Glomerular visceral epithelial cell (primary cell): ENCODE data around the gene CACNA1C.
A peak's percentile ranks its signal among the peaks of the same experiment; 100 is the strongest.

Experiments used
- DNase-seq: peaks from one replicate; pipeline ENCODE4 v3.0.0-alpha.2; 2016; ENCODE audit errors: extremely low spot score

The CACNA1C gene

DNA sequence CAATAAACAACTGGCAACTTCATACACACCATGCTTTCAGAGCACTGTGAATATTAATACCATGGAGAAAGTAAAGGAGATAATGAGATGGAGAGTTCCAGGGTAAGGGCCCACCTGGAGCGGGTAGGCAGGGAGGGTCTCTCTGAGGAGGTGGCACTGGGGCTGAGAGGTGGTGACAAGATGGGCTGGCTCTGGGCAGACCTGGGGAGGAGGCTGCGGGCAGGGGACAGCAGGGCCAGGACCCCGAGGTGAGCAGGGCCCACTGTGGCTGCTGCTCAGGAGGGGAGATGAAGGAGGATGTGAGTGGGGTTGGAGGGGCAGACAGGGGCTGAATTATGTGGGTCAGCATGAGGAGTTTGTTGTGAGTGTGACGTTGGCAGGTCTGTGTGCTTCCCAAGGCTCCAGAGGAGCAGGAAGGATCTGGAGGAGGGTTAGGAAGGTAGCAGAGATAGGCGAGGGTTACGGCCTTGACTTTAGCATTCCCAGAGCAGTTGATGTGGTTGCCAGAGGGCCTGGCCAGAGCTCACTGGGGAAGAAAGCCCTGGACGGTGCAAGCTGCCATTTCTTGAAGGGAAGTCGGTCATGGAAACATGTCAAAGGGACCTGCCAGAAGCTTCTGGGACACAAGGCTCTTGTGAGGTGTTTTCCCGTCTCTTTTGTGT, 88.2 kb downstream of the CACNA1C start:
- DNase-seq, result no peak

DNA sequence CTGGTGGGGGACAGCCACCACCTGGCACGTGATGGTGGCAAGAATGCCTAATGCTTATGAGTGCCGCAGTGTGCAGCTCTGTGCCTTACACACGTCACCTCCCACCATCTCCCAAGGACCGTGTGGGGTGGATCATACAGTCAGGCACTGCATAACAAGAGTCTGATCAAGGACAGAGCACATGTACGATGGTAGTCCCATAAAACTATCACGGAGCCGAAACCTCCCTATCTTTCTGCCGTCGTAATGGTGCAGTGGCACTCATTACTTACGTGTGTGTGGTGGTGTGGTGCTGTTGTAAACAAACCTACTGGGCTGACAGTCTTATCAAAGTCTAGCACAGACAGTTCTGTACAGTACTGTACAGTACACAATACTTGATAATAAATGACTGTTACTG, 89.3 kb downstream of the CACNA1C start:
- no peak for DNase-seq

DNA sequence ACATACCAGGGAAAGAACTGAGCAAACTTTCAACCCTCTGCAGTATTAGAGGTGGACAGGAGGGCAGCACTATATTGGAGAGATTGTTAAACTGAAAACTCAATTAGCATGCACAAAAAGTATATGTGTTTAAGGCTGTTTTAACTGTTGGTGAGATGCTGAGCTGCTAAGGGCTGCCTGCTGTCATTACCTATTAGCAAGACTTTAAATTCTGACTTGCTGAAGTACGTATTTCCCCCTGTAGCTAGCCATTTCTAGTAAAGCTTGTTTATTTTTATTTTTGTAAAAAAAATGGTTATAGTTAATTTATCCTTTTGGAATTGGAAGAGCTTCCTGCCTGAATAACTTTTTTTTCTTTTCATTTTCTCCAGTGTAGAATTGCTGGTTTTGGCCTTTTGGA, 92.2 kb downstream of the CACNA1C start:
- DNase-seq, result no peak

DNA sequence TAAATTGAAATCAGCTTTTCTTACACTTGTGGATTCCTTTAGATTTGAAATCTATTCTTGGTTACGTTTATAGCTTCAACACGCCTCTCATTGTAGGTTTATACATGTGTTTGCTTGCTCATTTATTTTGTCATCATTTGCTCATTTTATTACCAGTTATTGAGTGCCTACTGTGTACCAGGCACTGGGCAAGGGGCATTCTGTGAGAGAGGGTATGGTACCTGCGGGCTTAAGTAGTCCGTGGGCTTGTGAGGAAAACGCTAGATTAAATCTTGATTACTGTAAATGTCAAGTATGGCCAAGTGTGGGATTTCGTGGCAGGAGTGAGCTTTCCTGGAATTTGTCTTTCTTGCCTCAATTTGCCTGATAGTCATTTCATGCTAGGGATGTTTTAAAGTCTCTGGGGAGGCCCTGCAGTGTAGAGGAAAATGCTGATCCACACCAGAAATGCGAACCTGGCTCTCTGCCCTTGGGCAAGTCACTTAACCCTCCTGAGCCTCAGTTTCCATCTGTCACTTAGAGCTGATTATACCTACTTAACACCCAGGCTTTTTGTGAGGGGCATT, 92.7 kb downstream of the CACNA1C start:
- DNase-seq, result no peak

DNA sequence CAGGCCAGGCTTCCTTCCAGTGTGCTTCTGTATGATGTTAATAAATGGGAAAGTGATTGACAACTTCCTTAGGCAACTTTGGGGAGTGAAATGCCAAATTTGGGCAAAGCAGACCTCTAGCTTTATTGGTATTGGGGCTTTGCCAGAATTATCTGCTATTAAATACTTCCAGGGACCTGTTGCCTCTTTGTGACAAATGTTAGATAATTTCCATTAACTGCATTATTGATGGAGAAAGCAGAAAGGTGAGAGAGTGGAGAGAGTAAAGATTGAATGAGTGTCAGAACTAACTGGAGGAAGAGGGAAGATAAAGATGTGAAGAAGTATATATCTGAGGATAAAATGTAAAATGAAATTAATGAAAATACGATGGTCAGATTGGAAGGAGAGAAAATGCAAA, 94.5 kb downstream of the CACNA1C start:
- no peak for DNase-seq

DNA sequence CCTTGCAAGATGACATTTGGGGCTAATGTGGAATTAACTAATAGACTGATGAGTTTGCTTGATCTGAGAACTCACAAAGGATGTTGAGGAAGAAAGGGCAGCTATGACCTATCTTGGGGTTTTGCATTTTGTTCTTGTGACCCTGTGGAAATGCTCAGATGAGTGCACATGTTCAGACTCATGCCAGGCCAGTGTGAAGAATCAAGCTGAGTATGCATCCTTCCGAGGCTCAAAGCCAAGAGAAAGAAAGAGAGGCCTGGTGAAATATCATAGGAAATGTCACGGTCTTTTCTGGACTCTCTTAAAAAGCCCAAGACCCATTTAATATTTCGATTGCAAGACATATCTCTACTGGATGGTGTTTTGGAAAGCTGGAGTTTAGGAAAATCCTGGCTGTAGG, 96.3 kb downstream of the CACNA1C start:
- DNase-seq, result no peak

DNA sequence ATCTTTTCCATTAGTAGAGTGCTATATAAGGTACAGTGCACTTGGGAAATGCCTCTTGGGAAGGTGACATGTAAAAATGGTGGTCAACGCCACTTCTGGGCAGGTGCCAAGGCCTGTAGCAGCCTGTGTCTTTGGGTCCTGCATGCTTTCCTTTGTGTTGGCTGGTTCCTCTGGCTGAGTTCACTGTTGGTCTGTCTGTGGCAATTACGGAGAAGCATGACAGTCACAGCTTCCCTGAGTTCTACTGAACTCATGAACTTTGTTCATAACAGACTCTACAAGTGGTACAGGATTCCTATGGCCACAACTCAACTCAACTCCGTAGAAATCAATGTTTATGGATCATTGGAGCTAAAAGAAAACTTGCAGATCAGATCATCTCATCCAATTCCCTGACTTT, 98.0 kb downstream of the CACNA1C start:
- DNase-seq, result no peak

DNA sequence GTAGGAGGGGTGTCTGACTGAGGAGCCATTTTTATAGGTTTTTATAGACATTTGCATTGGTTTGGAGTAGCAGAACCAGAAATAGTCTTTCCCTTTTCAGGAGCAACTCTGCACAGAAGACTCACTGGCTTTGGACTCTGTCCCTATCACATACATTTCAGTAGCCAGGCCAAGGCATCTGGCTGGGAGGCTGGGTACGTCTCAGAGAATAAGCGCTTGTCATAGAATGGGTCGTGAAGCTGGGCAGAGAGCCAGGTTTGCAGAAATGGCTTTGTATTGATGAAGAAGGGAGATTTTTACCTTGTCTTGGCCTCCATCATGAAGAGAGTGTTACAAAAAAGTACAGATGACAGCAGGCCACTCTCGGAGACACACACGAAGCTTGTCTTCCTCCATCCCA, 98.6 kb downstream of the CACNA1C start:
- no peak for DNase-seq

DNA sequence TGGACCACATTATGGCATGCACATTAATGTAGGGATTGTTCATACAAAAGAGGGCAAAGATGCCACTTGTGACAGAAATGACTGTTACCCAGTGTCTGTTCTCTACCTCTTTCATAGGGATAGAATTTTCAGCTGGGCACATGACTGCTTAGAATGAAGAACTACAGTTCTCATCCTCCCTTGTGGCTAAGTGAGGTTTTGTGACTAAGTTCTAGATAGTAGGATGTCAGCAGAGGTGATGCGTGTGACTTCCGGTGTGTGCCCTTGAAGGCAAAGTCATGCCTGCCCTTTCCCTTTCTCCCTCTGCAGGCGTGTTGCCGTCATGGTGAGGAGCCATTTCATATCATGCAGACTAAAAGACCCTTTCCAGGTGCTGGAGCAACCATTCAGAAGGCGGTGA, 99.3 kb downstream of the CACNA1C start:
- no peak for DNase-seq

DNA sequence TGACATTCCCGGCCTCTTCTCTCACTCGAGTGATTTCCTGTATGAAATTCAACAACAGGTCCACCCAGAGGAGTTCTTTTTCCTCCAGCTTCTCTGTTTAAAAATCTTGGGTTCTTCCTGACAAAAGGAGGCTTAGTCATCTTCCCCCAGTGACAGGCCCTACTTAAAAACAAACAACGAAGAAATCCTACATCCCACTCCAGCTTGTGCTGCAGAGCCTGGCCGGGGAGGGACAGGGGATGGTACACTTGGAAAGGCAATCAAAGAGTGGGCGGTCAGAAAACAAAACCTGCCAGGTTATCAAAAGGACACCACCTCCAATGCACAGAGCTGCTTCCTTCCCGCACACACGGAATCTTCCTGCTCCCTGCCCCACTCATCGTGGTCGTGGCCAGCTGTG, 101.3 kb downstream of the CACNA1C start:
- no peak for DNase-seq

DNA sequence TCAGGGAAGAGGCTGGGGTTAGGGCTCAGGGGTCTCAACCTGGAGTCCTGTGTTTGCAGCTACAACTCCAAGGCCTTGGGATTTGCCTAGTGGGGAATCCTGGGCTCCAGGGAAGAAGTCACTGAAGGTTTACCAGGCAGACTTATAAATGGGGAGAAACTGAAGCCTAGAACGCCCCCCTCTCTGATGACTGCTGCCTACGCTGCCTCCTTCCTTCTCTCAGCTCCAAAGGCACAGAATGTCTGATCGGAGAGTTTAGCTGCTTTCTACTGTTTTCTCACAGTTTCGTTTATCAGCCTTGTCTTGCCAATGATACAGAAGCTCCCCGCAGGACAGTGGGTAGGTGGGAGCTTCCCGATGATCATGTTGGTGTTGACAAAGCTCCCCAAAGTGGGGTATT, 101.7 kb downstream of the CACNA1C start:
- DNase-seq, result no peak

DNA sequence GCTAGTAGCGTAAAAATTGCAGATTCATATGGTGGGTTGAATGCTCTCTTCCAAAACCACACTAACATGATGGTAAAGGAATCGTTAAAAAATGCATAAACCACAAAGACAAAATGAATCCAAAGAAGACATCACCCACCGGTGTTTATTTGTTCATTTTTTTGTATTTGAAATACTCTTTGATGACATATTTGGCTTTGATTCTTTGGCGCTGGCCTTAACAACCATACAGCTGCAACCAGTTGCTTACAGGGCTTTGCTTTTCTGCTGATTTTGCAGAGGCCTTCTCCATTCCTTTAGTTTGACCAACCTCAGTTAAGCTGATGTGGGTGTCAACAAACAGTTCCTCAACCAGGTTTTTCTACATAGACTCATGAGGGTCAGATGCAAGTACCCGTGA, 103.5 kb downstream of the CACNA1C start:
- no peak for DNase-seq

DNA sequence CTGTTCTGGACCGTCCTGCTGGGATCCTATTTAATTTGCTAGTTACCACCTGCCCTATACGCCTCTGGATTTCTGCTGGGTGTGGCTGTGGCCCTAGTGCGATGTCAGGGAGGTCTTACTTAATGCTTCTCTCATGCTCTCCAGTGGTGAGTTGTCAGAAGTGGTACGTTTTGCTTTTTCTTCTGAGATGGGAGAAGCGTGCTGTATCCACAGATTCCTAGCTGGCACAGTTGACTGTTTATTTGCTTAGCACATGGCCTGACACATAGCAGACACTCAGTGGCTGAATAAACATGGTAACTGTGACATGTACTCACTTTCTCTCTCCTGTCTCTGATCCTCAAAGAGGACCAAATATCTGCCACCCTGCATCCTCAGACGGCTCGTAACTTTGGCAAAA, 107.3 kb downstream of the CACNA1C start:
- DNase-seq, result no peak

DNA sequence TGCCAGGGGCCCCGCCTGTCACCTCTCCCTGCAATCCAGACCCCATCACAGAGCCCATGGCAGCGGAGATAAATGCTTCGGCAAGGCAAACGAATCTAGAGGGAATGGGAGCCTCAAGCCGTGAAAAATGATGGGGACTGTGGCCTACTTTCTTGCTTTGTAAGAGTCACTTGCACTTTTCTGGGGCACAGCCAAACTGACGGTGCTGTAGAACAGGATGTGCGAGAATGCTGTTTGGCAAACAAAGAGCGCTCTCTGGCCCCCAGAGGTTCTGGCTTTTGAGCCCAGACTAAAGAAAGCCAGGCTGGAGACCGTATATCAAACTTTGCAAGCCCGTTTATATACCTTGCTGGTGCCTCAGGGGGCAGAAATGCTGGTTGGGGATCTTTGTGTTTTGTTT, 108.7 kb downstream of the CACNA1C start:
- DNase-seq, result no peak

DNA sequence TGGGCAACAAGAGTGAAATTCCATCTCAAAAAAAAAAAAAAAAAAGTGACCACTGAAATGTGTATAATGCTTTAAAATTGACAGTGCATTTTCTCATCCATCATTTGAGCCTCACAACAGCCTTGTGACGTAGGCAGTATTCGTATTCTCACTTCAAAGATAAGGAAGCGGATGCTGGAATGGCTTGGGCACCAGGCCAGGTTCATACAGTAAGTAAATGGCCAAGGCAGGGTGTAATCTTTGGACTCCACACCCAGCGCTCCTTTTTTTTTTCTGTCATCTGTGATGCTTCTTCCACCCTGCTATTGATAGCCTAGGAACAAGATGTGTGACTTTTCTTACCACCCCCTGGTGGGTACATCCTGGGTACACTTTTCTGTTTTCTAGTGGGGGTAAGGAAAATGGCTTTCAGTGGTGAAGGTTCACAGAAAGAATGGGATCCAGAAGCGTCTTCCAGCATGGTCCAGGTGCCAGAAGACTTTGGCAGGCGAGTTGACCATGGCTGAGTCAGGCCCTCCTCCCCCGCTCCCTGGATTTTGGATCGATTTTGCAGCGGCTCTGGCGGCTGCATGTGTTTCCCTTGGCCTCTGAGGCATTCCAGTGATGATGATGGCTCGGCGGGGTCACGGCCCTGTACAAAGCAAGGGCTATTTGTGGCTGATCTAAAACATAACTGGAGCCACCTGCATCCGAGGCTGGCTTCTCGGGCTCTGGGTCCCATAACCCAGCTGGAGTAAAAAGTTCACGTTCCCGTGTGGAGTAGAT, 110.6 kb downstream of the CACNA1C start:
- no peak for DNase-seq

DNA sequence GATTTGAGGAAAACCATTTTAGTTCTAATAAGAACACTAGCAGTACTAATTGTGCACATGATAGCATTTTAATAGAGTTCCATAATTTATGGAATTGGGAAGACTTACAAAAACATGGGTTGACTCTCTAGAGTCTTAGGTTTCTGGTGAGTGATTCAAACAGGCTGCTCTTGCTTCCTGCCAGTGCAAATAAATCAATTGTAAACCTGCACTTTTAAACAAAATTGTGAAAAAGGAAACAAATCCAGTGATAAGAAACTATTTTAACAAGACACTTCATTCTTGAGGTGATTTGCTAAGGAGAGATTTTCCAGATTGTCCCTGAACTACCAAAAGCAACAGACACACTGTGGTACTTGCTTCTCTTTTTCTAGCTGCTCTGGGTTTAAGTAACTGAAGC, 112.2 kb downstream of the CACNA1C start:
- DNase-seq, result no peak

DNA sequence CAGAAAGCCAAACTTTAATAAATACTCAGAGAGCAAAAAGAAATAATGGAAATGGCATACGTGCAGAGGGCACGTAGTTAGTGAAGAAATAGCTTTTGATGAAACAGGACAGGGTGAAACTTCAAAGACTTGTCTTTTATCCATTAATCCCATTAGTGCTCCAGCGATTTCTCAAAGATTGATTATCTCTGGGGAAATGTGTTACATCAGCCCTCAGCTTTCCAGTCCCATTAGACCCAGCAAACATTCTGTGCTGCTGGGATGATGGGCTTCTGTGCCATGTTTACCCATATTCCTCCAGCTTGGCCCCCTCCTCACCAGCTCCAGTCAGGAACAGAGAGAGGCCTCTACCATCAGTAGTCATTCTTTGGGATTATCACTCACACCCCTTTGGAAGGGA, 113.1 kb downstream of the CACNA1C start:
- DNase-seq, result no peak

DNA sequence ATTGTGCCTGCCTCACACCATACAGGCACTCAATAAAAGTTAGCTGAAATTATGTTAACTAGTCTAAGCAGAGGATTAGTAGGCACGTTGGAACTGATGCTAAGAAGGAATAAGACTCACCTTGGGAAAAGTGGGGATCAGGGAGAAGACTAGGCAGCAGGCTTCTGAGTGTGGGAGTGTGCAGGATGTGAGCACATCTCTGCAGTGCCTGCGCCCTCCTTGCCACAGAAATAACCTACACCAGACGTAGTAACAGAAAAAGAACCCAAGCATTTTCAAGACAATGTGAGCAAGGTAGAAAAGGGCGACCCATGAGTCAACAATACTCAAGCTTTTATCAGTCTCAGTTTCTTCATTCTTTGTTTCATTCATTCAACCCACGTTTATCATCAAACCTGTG, 113.9 kb downstream of the CACNA1C start:
- DNase-seq, result no peak

DNA sequence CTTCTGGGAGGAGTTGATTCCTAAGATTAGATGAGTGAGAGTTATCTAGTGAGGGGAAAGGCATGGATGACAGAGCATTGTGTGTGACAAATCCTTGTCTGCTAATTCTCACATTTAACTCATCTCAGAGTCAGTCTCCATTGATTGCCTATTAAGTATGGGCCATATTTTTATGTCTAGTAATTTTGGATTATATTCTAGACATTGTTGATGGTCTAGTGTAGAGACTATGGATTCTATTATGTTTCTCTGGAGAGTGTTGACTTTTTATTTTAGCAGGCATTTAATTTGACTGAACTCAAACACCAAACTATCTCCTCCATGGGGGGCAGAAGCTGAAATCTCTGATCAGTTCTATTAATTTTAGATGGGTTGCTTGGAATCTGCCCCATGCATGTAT, 114.4 kb downstream of the CACNA1C start:
- no peak for DNase-seq

DNA sequence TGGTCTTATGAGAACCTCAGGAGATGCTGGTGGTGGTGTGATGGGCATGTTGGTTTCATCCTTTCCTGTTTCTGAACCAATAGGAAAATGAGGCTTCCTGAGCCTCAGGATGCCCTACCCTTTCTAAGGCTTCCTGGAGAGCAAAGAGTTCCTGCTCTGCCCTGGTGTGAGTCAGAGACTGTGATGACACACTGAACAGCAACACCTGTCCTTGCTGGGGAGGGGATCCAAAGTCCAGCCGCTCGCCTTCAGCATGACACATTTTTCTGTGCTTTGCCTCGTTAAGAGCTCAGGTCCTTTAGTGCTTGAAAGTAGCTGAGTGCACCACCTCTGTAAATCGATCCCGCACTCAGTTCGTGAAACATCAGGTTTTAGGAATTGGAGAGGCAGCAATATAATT, 116.0 kb downstream of the CACNA1C start:
- DNase-seq, result peak; percentile 45

DNA sequence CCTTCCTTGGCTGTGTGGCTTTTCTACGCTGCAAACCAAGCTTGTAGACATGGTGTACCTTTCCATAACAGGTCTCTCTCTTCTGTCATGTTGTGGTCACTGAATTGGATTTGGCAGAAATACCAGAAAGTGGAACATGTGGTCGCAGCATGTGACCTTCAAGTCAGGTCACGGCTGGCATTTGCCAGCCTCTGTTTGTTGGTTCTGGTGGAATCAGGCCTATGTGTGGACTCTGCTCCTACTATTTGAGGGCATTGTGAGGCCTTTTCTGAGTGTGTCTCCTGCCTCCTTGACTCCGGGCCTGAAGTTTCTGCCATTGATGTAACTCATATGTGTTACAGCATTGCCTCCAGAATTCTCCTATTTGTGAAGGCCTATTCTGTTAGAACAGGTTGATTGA, 116.7 kb downstream of the CACNA1C start:
- DNase-seq, result no peak

DNA sequence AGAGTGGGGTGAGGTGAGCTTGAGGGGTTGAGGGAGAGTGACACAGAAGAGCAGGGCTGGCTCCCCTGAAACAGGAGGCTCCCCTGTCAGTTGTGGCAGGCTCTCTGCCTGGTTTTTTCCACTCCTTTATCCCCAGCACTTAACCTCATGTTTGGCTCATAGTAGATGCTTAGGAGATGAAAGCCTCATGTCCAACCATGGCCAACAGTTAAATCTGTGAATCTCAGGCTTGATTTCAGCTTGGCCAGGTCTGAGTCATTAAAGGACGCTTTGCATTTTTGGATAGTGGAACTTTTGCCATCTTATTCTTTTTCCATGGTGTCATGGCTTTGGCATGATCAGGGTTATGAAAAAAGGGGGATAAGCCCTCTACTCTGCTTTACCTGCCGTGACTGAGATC, 117.2 kb downstream of the CACNA1C start:
- DNase-seq, result no peak

DNA sequence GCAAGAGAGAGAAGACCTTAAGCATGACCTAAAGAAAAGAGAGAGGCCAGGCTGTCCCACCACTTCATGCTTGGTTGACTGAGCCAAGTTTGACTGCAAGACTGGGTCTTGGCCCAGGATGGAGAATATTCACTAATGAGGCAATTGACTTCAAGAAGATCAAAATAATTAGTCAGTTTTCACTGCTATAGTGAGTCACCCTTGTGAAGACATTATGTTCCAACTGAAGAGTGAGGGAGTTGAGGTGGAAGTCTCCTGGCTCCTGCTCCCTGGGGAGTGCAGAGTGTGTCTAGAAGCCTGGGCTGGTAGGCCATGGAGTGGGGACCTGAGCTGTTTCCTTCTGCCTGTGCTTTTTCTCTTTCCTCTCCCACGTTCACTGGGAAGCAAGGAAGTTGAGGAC, 117.6 kb downstream of the CACNA1C start:
- no peak for DNase-seq
